Raji (cell line): ENCODE data around the gene ALDH5A1.

Experiments
- POLR2A ChIP-seq: IDR thresholded peaks from 2 replicates; pipeline ENCODE4 v1.6.1; 2011; ENCODE audit warnings: low read depth, low read length, control low read depth; ENCODE audit not compliant: insufficient read depth

Gene ALDH5A1

DNA sequence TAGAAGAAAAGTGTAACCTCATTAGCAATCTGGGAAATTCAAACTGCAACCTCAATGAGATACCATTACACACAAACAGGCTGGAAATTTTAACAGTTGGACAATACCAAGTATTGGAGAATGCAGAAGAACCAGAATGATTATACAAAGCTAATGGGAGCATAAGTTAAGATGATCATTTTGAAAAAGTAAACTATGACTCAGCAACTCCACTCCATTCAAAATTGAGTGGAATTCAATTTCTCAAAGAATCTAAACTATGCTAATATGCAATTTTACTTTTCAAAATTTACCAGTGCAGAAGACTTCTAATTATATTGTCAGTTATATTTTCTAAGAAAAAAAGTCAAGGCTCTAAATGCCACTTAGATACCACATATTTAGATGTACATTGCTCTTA lies 22.6 kb upstream of the ALDH5A1 start:
- no peak for TF ChIP-seq POLR2A

DNA sequence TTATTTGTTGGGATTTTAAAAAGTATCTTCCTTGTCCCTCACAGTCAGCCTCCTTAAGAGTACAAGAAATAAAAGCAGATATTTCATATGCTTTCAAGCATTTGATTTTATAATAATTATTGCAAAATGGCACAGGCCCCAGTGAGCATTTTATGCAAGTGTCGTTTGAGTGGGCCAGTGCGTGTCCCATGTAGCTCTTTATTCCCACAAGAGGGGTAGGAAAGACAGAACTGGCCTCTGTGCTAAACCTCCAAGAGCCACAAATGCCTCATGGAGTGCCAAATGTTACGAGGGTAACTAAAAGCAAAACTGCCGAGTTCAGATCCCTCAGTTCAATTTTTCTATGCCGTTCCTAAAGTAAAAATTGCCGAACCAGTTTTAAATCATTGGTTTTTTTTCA lies 18.1 kb upstream of the ALDH5A1 start:
- no peak for TF ChIP-seq POLR2A

DNA sequence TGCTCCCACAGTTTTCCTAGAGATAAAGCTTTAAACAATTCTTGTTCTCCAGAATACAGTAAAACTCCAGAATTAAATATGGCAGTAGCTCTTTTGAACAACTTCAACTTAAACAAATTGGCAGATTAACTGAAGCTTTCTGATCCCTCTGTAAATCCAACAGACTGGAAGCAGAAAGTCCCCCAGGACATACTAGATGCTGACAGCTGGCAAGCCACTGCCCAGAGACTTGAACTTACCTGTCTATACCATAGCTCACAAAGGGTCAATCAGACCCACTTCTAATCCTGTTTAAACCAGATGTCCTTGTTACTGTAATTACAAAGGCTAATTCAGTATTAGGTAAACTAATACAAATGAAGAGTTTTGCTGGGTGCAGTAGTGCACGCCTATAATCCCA lies 17.7 kb upstream of the ALDH5A1 start:
- TF ChIP-seq POLR2A, result no peak

DNA sequence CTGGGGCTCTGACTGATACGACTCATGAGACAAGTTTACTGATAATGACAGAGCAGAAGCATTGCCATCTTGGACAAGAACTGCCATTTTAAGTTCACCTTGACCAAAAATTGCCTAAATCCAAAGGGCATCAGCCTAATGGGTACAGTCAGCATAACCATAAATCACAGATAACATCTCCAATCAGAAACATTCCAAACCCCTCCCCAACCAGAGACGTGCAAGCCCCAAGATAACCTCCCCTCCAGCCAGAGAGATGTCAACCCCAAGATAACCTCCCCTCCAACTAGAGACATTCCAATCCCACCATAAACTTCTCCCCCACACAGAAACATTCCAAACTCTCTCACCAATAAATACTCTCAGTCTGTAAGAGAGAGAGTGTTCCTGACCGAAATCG lies 15.9 kb upstream of the ALDH5A1 start:
- no peak for TF ChIP-seq POLR2A

GRCh38 chr6:24480705-24481104 lies 14.1 kb upstream of the ALDH5A1 start:
- TF ChIP-seq POLR2A, result no peak

GRCh38 chr6:24481449-24481848 lies 13.3 kb upstream of the ALDH5A1 start:
- no peak for TF ChIP-seq POLR2A

DNA sequence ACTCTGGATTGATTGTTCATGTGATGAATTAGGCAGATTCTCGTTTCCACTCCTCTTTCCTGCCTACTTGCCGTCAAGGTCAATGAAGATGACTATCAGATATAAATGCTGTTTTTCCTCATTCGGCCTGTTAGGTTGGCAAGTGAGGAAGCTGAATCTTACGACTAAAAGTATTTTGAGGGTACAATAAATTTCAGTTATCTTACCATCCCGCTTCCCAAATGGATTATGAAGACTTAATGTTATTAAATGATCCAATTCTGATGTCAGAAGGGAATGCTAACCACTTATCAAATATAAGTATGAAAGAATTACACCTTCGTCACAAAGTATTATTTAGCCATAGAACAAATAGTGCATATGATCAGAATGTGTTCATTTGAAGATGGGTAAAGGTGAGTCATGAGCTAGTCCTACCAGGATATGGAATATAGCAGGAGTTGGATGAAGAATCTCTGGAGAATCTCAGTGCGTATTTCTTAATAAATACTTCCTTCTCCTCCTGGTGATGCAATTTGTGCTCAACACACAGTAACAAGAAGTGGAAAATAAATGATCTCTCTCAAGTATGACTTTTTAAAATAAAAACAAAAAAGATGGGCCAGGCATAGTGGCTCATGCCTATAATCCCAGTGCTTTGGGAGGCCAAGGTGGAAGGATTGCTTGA lies 10.0 kb upstream of the ALDH5A1 start:
- TF ChIP-seq POLR2A, result no peak

DNA sequence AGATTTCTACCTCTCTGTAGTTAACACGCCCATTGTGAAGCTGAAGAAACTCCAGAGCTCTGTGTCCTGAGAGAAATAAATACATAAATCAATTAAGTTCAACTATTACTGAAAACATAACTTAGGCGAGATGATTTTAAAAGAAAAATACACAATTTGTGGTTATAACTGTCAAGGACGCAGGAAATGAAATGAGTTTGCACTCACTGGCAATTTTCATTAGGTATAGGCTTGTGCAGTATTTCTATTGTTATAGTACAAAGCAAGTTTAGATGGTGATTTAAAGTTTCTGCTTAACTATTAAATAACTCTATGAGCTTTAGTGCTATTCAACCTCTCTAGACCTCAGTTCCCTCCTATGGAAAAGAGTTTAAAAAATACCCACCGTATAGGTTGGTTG lies 8.7 kb upstream of the ALDH5A1 start:
- no peak for TF ChIP-seq POLR2A

- TF ChIP-seq POLR2A, result no peak
These were observed 5.3 kb upstream of the ALDH5A1 start, which contains the start of gene GPLD1 for GRCh38 chr6:24489470-24489869. GPLD1 (minus strand) TSS chr6:24489578; CDS start chr6:24489511, 67 bp downstream.

- TF ChIP-seq POLR2A, result no peak
These were observed 4.9 kb upstream of the ALDH5A1 start for GRCh38 chr6:24489881-24490280.

DNA sequence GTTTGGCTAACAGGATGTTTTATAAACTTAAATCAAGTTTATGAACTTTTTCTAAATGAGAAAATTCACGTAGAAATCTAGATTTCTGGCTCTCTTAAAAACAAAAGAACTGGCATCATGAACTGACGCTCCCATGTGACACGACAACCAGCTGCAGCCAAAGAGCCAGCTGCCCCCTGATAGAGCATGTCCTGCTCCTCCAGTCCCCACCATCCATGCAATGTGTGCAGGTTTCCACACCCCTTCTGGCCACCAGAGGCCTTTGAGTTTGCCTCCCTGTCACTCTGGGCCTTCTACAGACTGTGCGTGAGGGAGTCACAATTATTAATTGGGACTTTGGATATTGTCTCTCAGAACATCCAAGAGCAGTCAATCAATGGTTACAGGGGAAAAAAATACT lies 3.8 kb upstream of the ALDH5A1 start:
- TF ChIP-seq POLR2A, result no peak

GRCh38 chr6:24492475-24492874 lies 2.3 kb upstream of the ALDH5A1 start:
- TF ChIP-seq POLR2A, result no peak

- no peak for TF ChIP-seq POLR2A
These were observed 586 bp upstream of the ALDH5A1 start for GRCh38 chr6:24493945-24494820.

DNA sequence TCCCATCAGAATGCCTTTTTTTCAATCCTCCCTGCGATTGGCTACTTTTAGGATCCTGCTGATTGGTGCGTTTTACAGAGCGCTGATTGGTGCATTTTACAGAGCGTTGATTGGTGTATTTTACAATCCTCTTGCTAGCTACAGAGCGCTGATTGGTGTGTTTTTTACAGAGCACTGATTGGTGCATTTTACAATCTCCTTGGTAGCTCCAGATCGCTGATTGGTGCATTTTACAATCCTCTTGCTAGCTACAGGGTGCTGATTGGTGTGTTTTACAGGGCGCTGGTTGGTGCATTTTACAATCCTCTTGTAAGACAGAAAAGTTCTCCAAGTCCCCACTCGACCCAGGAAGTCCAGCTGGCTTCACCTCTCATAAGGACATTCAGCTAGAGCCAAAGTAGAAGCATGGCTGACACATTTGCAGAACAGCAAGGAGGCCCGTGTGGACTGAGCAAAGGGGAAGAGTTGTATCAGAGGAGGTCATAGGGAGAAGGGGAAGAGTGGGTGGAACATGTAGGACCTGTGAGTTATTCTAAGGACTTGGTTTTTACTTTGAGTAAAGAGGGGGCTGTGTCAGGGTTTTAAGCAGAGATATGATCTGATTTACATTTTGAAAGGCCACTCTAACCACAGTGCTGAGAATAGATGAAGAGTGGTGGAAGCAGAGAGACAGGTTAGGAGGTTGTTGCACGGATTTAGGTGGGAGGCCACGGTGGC lies 2.6 kb downstream of the ALDH5A1 start:
- TF ChIP-seq POLR2A, result no peak

GRCh38 chr6:24500683-24501082 lies 5.9 kb downstream of the ALDH5A1 start:
- TF ChIP-seq POLR2A, result no peak

- no peak for TF ChIP-seq POLR2A
These were observed 6.6 kb downstream of the ALDH5A1 start for GRCh38 chr6:24501374-24501773.
